ENCODE data around the gene ABCC11.

GRCh38 chr16:48182979-48183537 lies 64.3 kb downstream of the ABCC11 start:
- TF ChIP-seq CTCF (conservative IDR thresholded peaks at IDR 0.05) (no peak), EZH2 (IDR thresholded peaks at IDR 0.05; ENCODE audit: low read depth) (no peak)
